Transverse colon (tissue), 4 donors: Measurements from ENCODE around the gene RAB3C. TPM values are rescaled to one million over a fixed set of nuclear protein-coding genes. Genes with fewer than 3 reads are reported as not detected.

Source experiments
- DNase-seq: peaks from one replicate; pipeline ENCODE4 v3.0.0-alpha.2; 2019
- H3K27ac ChIP-seq, 4 donors: fragments of 200-600 bp; sonication (generic); 2 replicates each; pipeline ENCODE4 v1.5.1; 2016 to 2018; ENCODE audit warnings: inconsistent platforms in 4 of 4
- H3K27me3 ChIP-seq: fragments of 200-600 bp; sonication (generic); 2 replicates; pipeline ENCODE4 v1.5.1; 2017; ENCODE audit warnings: inconsistent platforms
- H3K36me3 ChIP-seq, 4 donors: fragments of 200-600 bp; sonication (generic); 2 replicates each; pipeline ENCODE4 v1.5.1; 2017 to 2019; ENCODE audit warnings: inconsistent platforms in 4 of 4
- H3K4me1 ChIP-seq, 4 donors: fragments of 200-600 bp; sonication (generic); 2 replicates each; pipeline ENCODE4 v1.5.1; 2017 to 2020; ENCODE audit warnings: inconsistent platforms in 4 of 4
- H3K4me3 ChIP-seq, 4 donors: fragments of 200-600 bp; sonication (generic); 1 replicate in 1 of 4; 2 replicates in 3 of 4; pipeline versions ENCODE4 v1.5.1 to v1.6.1; 2017 to 2019; ENCODE audit warnings: inconsistent platforms in 4 of 4
- H3K9me3 ChIP-seq, 2 donors: fragments of 200-600 bp; sonication (generic); 2 replicates each; pipeline ENCODE4 v1.5.1; 2017 to 2019; ENCODE audit warnings: inconsistent platforms in 2 of 2
- EP300 ChIP-seq: sonication (generic); formaldehyde crosslinking; IDR thresholded peaks from one replicate; pipeline ENCODE4 v1.6.1; 2017; ENCODE audit warnings: antibody characterized with exemption, low read depth
- POLR2A ChIP-seq: fragments of 450-650 bp; IDR thresholded peaks from one replicate; pipeline ENCODE4 v1.6.1; 2016; ENCODE audit warnings: antibody characterized with exemption, mild to moderate bottlenecking, moderate library complexity
- POLR2AphosphoS5 ChIP-seq, 3 donors: sonication (generic); formaldehyde crosslinking; IDR thresholded peaks; one replicate each; pipeline ENCODE4 v1.6.1; 2016; ENCODE audit warnings: antibody characterized with exemption in 3 of 3
- WGBS, 2 donors: methylation state at CpG; one replicate each; pipeline ENCODE4 v1.1.5; 2018; ENCODE audit warnings: low coverage in 1 of 2; 5-methylcytosine and 5-hydroxymethylcytosine counted together
- in situ Hi-C, 4 donors: fragments of 200-750 bp; cut with MboI; loops; one replicate each; pipeline versions ENCODE4 v1.15.0 to v1.15.1; 2017; ENCODE audit warnings: low sequenced_read_pairs in 3 of 4, low pct_ligation_motif_present in 1 of 4, low pct_unique_long_range_greater_than_20kb in 1 of 4
- intact Hi-C: fragments of 100-400 bp; cut with DNase I; formaldehyde crosslinking; loops from one replicate; pipeline ENCODE4 v1.15.1; 2023; ENCODE audit warnings: low total_unique reads
- total RNA-seq, 4 donors: library from RNA; depleted of rRNA; stranded (reverse); fragments of >200 nt; gene quantifications; one replicate each; pipeline ENCODE4 v1.1.0, GENCODE V29; 2016
- TF ChIP-seq, protein P1 (sequence below), 5 experiments: fragments of 200-600 bp in 3 of 5; fragments of 450-650 bp in 2 of 5; sonication (generic) in 3 of 5; IDR thresholded peaks; 1 replicate in 2 of 5; 2 replicates in 3 of 5; pipeline ENCODE4 v1.5.1; 2016 to 2017; ENCODE audit warnings: antibody characterized with exemption in 5 of 5, inconsistent platforms in 3 of 5, mild to moderate bottlenecking in 2 of 5, moderate library complexity in 1 of 5

The RAB3C gene
- total RNA-seq, 4 donors from 2014 or later = 0.20 to 0.75 (median 0.51) TPM

DNA sequence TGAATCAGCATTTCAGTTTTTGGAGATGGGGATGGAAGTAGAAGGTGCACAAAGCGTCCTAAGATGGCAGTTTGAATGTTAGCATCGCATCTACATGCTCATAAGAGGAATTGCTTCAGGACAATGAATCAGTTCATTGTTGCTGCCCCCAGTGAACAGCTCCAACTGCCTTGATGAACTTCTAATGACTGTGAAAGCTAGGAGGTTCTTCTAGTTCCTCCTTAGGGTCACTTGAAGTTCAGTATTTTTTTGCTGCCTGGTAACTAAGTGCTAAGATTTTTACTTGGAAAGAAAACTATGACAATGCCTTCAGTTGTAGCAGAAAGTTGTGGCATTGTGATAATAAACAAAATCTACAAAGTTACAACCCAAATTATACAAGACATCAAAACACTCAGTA is 271.6 kb downstream of the RAB3C start:
- intact Hi-C loops = no loop called here
- no peak for TF ChIP-seq POLR2AphosphoS5 (IDR thresholded peaks at IDR 0.05)
- TF ChIP-seq EP300 = no peak
- TF ChIP-seq, protein P1, sequence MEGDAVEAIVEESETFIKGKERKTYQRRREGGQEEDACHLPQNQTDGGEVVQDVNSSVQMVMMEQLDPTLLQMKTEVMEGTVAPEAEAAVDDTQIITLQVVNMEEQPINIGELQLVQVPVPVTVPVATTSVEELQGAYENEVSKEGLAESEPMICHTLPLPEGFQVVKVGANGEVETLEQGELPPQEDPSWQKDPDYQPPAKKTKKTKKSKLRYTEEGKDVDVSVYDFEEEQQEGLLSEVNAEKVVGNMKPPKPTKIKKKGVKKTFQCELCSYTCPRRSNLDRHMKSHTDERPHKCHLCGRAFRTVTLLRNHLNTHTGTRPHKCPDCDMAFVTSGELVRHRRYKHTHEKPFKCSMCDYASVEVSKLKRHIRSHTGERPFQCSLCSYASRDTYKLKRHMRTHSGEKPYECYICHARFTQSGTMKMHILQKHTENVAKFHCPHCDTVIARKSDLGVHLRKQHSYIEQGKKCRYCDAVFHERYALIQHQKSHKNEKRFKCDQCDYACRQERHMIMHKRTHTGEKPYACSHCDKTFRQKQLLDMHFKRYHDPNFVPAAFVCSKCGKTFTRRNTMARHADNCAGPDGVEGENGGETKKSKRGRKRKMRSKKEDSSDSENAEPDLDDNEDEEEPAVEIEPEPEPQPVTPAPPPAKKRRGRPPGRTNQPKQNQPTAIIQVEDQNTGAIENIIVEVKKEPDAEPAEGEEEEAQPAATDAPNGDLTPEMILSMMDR (IDR thresholded peaks at IDR 0.05) = no peak
- no peak for TF ChIP-seq POLR2A
- no peak overlapping the region for H3K27ac ChIP-seq
- DNase-seq = no peak
- no peaks in the 10 kb centered on the region for H3K9me3 ChIP-seq
- in situ Hi-C loops = no loop called here
- H3K4me1 ChIP-seq = peaks cover 0 to 3% (median 1%) of the 10 kb centered on the region in 4 donors
- WGBS, 2 donors = 87 to 100% methylated on average over 2 of the region's 2 CpGs
- no peaks in the 10 kb centered on the region for H3K27me3 ChIP-seq
- no peak overlapping the region for H3K4me3 ChIP-seq
- H3K36me3 ChIP-seq = no peaks in the 10 kb centered on the region

DNA sequence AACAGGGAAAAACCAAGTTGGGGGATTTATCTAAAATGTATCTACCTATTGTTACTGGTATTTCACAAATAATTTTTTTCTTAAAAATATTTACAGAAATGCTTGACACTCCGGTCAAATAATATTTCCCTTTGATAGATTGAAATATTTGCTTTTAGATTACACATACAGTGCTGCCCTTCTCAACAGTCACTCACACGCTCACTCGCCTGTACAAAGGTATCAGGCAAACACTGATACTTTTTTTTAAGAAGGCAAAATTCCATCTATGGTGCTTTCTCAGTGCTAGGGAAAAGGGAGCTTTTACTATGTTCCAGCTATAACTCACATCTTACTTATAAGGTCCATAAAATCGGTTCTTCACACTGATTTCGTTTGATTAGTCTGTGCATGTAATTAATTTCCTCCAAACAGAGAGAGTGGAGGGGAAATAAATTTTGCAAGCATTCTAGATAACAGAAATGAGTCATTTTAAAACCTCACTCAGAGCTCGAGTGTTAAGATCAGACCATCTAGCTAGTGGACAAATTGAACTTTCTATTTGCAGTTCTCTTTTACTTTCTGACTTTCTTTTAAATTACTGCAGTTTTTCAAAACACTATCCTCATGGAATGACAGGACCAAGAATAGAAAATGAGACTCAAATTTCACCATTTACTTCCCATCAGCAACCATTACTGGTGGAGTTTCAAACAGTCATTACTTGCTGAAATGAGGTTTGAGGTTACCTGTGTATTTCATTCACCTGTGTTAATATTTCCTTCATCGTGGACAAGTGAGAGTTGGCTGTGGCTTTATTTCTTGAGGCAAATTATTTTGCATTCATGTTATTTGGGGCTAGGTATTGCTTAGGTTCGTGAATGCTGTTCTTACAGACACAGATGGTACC is 273.2 kb downstream of the RAB3C start:
- DNase-seq = no peak
- H3K27me3 ChIP-seq = no peaks in the 10 kb centered on the region
- TF ChIP-seq POLR2AphosphoS5 (IDR thresholded peaks at IDR 0.05) = no peak
- TF ChIP-seq EP300 = no peak
- TF ChIP-seq, protein P1 (IDR thresholded peaks at IDR 0.05) = no peak
- no peak for TF ChIP-seq POLR2A
- no peak overlapping the region for H3K27ac ChIP-seq
- no peaks in the 10 kb centered on the region for H3K36me3 ChIP-seq
- H3K4me3 ChIP-seq = no peak overlapping the region
- intact Hi-C loops (no loop called here), in situ Hi-C loops (no loop called here)
- no peaks in the 10 kb centered on the region for H3K9me3 ChIP-seq
- WGBS, 2 donors = 68 to 73% methylated on average over 8 of the region's 8 CpGs
- H3K4me1 ChIP-seq = no peaks in the 10 kb centered on the region

- 41 to 50% methylated on average over 2 of the region's 2 CpGs for WGBS, 2 donors
- TF ChIP-seq EP300 (no peak), POLR2AphosphoS5 (IDR thresholded peaks at IDR 0.05) (no peak), POLR2A (no peak)
- TF ChIP-seq, protein P1 (IDR thresholded peaks at IDR 0.05) = no peak
- DNase-seq = no peak
- Histone ChIP-seq H3K27me3 (no peaks in the 10 kb centered on the region), H3K27ac (no peak overlapping the region), H3K36me3 (no peaks in the 10 kb centered on the region), H3K4me3 (no peak overlapping the region), H3K9me3 (no peaks in the 10 kb centered on the region), H3K4me1 (no peaks in the 10 kb centered on the region)
- in situ Hi-C loops = no loop called here
- intact Hi-C loops = no loop called here
These were observed 274.7 kb downstream of the RAB3C start for GRCh38 chr5:58857609-58858008.

DNA sequence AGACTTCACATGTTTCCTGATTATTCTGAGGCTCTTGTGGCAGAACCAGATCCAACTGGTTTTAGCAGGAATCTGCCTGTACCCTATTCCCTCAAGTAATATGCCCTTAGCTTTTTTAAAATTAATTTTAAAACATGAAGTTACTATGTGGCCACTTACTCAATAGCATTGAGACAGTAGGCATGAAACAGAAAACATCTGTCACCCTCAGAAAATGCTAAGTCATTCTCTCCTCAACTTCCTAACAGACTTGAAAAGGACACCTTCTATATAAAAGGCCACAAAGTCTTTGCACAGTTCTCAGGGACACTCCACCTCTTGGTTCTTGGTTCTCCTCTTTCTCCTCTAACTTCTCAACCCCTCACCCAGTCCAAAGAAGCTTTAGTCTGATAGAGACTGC is 277.8 kb downstream of the RAB3C start:
- Histone ChIP-seq H3K4me3 (no peak overlapping the region), H3K27ac (no peak overlapping the region), H3K27me3 (no peaks in the 10 kb centered on the region), H3K36me3 (no peaks in the 10 kb centered on the region), H3K9me3 (no peaks in the 10 kb centered on the region), H3K4me1 (no peaks in the 10 kb centered on the region)
- intact Hi-C loops = no loop called here
- TF ChIP-seq POLR2AphosphoS5 (IDR thresholded peaks at IDR 0.05) = no peak
- TF ChIP-seq, protein P1 (IDR thresholded peaks at IDR 0.05) = no peak
- TF ChIP-seq POLR2A = no peak
- TF ChIP-seq EP300 = no peak
- in situ Hi-C loops = no loop called here
- DNase-seq = no peak
